Measurements from ENCODE around the gene SLC16A7.
"Not testable (repeated sequence)": the region's sequence is repeated elsewhere in the genome, so short reads cannot be mapped to it uniquely, and the experiment has no call there.

SLC16A7 gene, protein sequence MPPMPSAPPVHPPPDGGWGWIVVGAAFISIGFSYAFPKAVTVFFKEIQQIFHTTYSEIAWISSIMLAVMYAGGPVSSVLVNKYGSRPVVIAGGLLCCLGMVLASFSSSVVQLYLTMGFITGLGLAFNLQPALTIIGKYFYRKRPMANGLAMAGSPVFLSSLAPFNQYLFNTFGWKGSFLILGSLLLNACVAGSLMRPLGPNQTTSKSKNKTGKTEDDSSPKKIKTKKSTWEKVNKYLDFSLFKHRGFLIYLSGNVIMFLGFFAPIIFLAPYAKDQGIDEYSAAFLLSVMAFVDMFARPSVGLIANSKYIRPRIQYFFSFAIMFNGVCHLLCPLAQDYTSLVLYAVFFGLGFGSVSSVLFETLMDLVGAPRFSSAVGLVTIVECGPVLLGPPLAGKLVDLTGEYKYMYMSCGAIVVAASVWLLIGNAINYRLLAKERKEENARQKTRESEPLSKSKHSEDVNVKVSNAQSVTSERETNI

DNA sequence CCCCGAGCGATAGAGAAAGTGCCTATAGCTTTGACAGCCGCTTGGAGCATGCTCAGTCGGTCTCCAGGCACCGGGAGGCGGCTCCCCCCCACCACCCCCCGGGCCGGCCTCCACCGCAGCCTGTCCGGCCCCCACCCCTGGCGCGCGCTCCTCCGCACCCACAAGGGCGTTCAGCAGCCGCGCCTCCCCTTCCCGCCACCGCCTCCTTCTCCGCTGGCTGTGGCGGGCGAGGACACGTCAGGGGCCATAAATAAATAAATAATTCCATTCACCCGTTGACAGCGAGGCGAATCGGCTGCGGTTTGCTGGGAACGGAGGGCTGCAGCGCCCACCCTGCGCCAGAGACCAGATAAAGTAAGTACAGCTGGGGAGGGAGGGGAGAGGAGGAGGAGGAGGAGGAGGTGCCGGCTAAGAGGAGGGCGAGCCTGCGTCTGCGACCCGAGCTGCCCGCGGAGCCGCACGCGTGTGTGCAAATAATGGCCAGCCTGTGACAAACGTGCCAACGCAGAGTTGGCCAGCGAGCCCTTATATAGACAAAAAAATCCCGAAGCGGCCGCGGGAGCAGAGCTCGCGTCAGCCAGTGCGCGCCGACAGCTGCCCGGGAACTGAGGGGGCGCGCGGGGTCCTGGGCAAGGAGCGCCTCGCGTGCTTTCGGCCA lies at the start of gene SLC16A7:
Gene SLC16A7 (plus strand): TSS at position 147 of the 658 bp plus-strand sequence. CDS start 108,773 bp downstream, outside the sequence.
- peak; percentile 96 for DNase-seq (ENCODE audit: low read depth in 2 of 2)

GRCh38 chr12:59548930-59549329 lies 46.9 kb upstream of the SLC16A7 start:
- DNase-seq (ENCODE audit: low read depth in 2 of 2) = no peak

DNA sequence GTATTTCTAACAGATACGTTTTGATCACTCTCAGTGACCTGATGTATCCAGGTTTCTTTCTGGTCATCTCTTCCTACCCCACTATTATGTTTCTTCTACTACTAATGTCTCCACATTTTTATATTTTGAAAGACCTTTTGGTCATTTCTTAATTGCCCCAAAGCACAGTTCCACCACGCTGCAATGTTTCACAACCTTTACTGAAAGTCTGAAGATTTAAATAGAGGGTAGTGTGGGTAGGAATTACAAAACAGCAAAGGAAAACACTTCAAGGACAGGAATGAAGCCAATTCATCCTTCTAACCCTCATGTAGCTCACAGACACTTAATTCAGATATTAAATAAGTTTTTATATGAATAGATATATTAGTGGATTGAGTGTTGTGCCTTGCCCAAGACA lies 36.1 kb upstream of the SLC16A7 start:
- no peak for DNase-seq (ENCODE audit: low read depth in 2 of 2)

GRCh38 chr12:59570145-59570544 lies 25.7 kb upstream of the SLC16A7 start:
- no peak for DNase-seq (ENCODE audit: low read depth in 2 of 2)

DNA sequence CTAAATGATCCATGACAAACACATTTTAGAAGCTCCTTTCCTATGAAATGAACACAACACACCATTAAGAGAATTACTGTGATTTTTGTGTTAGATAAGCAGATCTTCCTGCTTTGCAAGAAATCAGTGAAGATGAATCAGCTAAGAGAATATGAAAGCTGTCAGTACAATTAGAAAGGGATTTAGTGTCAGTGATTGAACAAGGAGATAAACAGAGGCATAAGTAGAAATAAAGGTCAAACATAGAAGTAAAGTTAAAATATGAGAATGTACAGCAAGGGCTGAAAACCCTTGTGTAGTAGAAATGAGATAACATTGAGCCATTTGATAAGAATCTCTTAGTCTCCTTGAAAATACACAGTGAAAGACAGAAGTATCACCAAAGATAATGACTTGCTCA lies 21.4 kb upstream of the SLC16A7 start:
- DNase-seq (ENCODE audit: low read depth in 2 of 2) = no peak

- no peak for DNase-seq (ENCODE audit: low read depth in 2 of 2)
Observed at GRCh38 chr12:59575826-59576225, 20.0 kb upstream of the SLC16A7 start.

DNA sequence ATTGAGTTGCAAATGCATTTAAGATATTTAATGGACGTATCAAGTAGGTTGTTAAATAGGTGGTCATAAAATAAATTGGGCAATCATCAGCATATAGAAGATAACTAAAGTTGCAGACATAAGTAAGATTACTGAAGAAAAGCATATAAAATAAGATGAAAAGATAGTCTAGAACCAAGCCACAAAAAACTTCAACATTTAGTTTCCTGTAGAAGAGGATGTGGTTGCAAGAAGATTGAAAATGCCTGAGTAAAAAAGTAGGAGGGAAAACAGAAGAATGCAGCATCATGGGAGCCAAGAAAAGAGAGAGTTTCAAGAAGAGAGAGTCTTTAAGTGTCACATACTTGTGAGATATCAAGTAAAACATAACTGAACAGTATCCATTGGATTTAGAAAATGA lies 17.6 kb upstream of the SLC16A7 start:
- DNase-seq (ENCODE audit: low read depth in 2 of 2) = no peak

DNA sequence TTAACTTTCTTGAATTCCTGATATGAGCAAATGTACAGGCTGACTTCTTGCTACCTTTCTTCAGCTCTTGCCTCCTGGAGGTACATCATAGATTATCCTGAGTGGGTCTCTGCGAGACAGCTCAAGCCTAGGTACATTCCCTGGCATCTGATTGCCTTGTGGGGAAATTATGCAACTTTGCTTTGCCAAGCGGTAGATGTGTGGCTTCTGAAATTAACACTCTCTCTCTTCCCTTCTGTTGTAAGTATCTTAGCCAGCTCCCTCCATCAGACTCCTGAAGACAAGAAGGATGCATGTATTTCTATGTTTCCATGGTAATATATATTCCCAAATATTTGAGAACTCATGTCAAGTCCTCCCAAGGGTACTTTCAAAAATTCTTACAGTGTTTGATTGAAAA lies 16.2 kb upstream of the SLC16A7 start:
- DNase-seq (ENCODE audit: low read depth in 2 of 2) = no peak

DNA sequence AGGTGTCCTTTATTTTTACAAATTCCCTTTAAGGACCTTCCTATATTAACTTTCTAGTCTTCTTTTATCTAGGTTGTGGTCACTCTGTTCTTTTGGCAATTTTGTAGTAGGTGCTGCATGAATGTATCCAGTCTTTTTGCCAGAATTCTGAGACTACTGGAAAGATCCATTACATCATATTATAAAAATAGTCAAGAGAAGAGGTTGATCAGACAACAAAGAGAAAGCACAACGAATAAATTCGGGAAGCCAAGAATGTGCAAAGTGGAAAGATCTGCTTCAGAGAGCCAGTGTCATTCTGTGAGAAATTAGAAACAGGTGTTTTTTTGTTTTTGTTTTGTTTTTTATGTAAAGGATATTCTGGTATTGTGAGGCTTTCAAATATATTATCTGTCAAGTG lies 15.8 kb upstream of the SLC16A7 start:
- DNase-seq (ENCODE audit: low read depth in 2 of 2) = no peak

DNA sequence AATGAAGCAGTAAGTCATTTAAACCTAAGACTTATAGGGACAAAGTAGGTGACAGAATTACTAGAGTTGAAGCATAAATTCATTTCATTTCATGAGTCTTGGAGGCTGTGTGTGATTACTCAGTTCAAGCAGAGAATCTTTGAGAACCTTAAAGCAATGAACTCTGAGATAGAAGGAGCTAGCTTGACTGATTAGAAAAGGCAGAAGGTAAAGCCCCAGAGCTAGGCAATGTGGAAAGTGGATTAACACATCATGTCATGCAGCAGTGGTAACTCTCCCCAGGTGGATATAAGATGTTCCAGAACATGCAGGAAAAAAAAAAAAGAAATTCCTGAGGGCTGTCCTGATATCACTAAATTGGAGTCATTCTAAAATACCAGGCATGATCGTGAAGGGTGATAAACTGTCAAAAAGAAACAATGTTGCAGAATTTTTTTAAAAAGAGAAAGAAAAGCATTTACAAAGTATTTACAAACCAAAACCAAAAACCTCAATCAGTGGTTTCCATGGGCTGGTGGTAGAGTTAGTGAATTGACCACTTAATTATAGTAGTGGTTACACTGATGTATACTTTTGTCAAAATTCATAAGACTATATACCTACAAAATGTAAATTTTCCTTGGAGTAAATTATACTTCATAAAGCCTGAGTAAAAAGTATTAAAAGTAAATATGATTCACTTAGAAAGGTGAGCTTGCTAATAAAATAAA lies 12.7 kb upstream of the SLC16A7 start:
- DNase-seq (ENCODE audit: low read depth in 2 of 2) = no peak

GRCh38 chr12:59587710-59588109 lies 8.1 kb upstream of the SLC16A7 start:
- DNase-seq (ENCODE audit: low read depth in 2 of 2) = no peak

DNA sequence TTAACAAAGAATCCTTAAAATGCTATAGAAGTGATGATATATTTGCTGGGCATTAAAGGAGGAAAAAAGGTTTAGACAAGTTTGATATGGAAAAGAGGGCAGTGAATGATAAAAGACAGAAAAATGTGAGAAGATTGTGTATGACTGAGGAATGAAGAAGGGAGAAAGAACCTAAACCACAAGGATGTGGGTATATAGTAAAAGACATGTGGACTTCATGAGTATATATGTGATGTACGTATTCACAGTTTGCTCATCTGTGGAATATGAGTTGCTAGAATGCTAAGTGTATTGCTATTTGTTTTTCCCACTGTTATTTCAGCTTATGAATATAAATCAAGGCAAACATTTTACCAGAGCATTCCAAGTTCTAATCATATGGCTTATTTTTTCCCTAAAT lies 2.1 kb upstream of the SLC16A7 start:
- DNase-seq (ENCODE audit: low read depth in 2 of 2) = peak; percentile 57 to 59

GRCh38 chr12:59594943-59595500 lies 807 bp upstream of the SLC16A7 start:
- no peak for DNase-seq (ENCODE audit: low read depth in 2 of 2)

DNA sequence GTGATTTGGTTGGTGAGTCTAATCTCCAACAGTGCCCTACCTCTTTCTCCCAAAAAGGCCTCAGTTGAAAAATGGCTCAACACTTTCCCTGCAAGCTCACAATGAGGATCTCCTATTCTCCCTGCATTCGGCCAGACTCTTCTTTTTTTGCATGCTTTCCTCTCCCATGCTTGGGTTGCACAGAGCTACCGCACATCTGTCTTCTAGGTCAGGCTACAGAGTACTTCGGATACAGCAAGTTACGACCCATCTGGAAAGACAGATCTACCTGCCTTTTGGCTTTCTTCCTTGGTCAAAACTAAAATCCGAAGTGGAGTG lies 305 bp upstream of the SLC16A7 start:
- no peak for DNase-seq (ENCODE audit: low read depth in 2 of 2)

DNA sequence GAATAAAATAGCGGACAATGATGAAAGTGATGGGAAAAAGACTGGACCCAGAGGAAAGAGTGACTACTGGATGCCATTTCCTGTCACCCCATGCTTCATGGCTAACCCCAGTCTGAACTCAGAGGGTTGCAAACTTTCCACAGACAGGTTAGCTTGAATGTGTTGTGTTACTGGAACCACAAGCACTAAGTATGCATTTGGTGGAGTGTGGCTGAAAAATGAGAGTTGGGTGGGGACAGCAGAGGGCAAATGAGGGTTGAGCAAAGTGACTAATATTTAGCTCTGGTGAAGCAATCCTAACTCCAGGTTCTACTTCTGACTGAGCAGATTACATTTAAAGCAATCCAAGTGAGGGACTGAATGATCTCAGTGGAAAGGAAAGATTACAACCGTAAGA lies 1.6 kb downstream of the SLC16A7 start:
- peak; percentile 95 to 97 for DNase-seq (ENCODE audit: low read depth in 2 of 2)

DNA sequence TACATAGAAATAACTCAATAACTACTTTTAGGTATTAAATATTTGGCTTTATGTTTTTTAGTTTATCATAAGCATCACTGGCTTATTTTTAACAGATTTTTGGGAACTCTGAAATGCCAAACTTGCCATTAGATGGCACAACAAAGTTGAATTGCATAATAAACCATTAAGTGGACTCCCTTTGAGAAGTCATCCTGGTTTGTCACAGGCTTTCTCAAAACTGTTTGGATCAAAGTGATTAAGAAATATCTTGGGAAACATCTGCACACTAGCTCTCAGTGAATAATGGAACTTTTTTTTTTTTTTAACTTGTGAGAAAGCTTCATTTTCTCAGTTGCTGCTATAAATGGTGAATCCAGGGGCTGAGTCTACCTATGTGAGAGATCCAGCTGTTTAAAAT lies 4.3 kb downstream of the SLC16A7 start:
- no peak for DNase-seq (ENCODE audit: low read depth in 2 of 2)

DNA sequence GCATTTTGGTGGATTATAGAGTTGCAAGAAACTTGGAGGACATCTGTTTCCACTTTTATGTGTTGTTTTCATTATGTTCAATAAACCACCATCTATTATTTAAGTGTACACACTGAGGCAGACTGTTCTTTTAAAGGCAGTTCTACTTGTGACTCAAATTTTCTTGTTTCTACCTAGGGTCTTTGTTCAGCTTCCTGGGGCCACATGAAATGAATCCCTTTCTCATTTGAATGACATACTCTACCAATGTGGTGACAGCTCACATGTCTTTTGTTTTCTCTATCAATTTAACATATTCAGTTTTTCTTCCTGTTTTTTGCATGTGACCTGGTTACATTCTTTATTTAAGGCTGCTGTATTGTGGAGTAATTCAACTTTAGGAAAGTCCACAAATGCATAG lies 7.9 kb downstream of the SLC16A7 start:
- no peak for DNase-seq (ENCODE audit: low read depth in 2 of 2)

GRCh38 chr12:59612823-59613434 lies 17.1 kb downstream of the SLC16A7 start:
- DNase-seq (ENCODE audit: low read depth in 2 of 2) = not testable (repeated sequence)

DNA sequence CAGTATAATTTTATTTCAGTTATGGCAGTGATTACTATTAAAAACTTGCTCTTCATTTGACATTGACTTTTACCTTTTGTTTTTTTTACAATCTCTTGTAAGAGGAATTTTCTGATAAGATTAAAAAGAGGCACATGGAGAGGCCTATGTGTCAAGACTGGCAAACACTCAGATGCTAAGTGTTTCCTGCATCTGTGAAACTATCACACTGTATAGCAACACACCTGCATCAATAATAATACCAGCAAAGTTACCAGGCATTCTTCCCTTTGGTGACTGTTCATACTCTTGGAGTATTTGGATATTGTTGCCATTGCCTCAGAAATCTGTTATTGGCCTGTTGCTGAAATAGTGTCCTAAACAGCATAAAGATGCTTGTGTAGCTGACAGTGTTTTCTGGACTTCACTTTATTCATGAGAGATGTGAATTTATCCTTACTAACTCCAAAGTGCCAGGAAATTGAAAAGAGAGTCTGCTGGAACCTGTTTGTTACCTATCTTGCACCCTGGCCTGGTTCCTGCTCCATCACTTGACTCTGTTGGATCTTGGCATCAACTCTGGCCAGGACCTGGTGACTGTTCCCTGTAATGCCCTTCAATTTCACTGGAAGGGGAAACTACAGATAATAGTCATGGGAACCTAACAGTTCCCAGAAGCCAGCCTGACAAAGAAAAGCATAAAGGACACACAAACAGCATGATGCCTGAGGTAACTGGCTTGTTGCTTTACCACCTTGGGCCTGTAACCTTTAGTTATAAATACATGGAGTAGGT lies 19.8 kb downstream of the SLC16A7 start:
- no peak for DNase-seq (ENCODE audit: low read depth in 2 of 2)

GRCh38 chr12:59619461-59620240 lies 23.8 kb downstream of the SLC16A7 start:
- DNase-seq (ENCODE audit: low read depth in 2 of 2) = no peak
